HG02884 (cell line): Measurements from ENCODE around the gene FOXK1.

Experiments
- ATAC-seq: cut with Tn5 transposase; IDR thresholded peaks from one replicate; pipeline ENCODE4 v1.9.1; 2021; ENCODE audit warnings: mild to moderate bottlenecking, moderate library complexity; ENCODE audit not compliant: unreplicated experiment

The FOXK1 gene

DNA sequence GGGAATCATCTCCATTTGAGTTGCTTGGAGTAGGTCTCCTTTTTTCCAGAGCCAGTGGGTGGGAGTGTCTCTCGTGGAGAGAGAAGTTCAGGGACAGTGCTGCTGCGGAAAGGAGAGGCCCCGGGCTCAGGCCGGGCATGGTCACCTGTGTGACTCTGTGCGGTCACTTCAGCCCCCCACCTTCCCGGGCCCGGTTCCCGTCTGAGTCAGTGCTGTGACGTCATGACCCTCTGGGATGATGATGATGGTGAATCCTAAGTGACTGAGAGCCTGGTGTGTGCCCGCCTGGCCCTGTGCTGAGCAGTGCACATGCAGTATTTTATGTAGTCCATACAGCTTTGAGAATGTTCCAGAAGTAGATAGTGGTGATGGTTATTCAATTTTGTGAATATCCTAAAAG is 60.8 kb downstream of the FOXK1 start:
- no peak for ATAC-seq

DNA sequence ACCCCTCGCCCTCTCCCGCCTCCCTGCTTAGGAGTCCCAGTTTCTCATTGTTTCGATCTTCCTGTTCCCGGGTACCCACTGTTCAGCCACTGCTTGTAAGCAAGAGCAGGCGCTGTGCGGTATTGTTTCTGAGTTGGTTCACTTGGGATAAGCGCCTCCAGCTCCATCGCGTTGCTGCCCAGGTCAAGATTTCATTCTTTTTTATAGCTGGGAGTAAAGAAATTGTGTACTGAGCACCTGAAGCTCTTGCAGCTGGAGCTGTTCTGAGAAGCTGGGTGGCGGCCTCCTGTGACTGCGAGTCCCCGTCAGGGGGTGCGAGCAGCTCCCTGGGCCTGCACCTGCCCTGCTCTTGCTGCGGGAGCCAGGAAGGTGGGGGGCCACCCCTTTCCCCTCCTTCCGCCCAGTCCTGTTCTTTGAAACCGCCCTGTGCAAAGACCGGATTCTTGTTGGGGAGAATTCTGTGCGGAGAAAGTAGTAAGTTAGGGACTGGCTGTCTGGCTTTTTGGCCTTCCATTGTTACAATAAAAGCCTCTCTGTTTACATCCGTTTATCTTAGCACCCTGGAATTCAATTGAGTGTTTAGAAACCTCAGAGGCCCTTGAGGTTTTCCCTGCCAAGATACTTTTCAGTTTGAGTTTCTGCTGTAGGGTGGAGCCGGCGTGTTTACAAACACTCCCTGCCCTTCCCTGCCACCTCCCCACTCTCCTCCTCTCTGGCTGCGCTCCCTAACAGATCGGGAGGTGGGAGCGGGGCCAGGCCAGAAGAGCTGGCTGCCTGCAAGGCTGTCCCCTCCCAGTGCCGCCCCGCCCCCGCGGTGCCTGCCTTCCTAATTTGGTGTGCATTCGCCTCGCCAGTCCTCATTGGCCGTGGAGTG is 62.5 kb downstream of the FOXK1 start:
- peak; percentile 64 for ATAC-seq

DNA sequence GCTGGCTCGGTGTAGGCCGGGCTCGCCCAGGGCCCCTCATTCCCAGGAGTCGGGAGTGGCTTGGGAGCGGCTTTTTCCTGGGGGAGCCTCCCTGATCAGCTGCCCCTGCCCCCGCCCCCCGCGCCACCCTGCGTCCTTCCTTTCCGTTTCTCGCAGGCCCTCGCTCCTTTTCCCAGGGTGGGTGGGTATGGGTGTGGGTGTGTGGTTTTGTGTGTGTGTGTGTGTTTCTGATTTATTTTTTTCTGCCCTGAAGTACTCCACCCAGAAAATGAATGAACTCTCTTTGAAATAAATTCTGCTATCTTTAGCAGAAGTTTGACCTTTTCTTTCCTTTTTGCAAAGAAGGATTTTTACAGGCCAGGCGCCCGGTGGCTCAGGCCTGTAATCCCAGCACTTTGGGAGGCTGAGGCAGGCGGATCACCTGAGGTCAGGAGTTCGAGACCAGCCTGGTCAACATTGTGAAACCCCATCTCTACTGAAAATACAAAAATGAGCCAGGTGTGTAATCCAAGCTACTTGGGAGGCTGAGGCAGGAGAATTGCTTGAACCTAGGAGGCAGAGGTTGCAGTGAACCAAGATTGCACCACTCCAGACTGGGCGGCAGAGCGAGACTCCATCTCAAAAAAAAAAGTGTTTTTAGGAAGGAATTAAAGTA is 63.3 kb downstream of the FOXK1 start:
- ATAC-seq, result peak; percentile 11

DNA sequence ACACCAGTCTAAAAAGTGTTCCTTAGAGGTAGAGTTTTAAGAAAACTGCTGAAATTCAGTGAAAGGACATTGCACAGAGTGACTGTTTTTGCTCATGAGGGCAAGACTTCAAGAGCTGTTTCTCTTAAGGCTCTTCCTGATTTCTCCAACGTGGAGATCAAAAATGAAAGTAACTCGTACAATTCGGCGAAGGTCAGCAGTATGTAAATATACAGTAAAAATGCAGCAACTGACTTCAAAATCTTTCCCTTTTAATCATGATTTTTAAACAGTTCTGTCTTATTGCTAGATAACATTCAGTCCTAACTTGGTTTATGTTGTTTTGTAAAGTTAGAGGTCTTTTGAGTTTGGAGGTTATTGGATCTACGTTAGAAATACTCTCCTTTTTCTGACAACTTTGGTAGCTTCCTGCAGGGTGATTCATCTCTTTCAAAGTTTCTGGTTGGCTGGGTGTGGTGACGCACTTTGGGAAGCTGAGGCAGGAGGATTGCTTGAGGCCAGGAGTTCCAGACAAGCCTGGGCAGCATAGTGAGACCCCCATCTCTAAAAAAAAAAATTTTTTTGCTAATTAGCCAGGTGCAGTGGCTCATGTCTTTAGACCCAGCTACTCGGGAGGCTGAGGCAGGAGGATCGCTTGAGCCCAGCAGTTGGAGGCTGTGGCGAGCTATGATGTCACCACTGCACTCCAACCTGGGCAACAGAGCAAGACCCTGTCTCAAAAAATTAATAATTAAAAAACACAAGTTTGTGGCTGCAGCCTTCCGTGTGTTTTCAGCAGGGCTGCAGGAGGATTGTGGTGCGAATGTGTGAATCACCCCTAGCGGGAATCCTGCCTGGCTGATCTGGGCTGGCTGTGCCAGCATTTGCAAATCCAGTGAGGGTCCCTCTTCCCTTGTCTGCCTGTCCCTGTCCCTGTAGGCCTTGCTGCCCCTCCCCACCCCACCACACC is 64.2 kb downstream of the FOXK1 start:
- ATAC-seq, result no peak

DNA sequence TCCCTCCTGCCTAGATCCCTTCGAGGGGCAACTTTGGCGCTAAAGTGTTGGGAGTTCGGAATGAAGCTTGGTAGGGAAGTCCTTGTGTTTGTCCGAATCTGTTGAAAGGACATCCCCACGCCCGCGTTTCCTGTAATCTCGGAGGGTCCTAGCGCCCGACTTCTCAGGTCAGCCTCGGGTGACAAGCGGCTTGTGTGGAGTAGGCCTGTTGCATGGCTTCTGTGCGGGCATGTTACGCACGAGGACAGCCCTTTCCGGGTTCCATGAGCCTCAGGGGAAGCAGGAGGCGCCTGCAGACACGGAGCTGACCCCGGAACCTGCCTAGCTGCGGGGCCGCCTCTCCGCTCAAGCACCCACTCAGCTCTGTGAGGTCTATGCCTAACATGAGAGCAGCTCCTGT is 64.9 kb downstream of the FOXK1 start:
- ATAC-seq, result no peak

DNA sequence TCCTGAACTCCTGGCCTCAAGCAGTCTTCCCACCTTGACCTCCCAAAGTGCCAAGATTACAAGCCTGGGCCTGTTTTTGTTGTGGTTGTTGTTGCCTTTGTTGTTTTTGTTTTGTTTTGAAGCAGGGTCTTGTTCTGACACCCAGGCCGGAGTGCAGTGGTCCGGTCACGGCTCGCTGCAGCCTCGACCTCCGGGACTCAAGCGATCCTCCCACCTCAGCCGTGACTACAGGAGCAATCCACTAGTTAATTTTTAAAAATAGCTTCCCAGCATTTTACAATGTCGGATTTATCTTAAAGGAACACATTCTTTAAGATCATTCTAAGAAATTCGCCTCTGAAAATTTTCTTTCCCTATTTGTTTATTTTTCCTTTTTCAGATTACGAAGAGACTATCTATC is 65.7 kb downstream of the FOXK1 start:
- no peak for ATAC-seq

DNA sequence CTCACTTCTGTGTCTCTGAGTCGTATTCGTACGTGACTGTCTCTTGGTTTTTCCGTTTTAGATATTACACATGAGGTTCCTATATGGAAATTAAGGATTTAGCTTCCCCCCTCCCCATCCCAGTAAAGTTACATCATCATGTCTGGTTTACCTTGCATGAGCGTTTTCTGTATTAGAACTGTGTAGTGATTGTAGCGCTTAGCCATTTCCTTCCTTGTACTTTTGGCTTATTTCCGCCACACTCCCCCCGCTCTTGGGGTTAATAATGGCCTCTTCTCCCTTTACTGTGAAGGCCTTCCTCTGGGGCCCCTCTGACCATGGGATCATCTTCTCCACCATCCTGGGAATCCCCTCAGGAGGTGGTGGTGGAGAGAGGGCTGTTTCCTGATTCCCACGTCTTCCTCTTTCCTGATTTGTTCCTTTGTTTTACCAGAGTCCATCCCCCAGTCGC is 66.2 kb downstream of the FOXK1 start:
- no peak for ATAC-seq

DNA sequence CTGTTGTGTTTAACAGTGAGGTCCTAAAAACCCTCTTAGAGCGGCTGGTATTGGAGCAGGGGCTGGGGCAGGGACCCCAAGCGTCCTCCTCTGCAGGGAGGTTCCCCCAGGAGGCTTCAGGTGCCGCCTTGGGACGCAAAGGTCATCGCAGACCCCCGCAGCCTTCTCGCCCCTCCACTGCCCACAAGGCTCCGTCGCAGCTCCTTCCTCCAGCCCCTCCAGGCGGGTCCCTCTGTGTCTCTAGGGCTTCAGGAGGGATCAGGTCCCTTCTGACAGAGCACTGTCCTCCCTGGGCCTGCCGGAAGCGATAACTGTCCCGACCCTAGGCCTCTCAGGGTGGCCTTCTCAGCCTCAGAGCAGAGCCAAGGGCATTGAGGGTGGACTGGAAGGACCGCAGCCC is 67.3 kb downstream of the FOXK1 start:
- no peak for ATAC-seq

DNA sequence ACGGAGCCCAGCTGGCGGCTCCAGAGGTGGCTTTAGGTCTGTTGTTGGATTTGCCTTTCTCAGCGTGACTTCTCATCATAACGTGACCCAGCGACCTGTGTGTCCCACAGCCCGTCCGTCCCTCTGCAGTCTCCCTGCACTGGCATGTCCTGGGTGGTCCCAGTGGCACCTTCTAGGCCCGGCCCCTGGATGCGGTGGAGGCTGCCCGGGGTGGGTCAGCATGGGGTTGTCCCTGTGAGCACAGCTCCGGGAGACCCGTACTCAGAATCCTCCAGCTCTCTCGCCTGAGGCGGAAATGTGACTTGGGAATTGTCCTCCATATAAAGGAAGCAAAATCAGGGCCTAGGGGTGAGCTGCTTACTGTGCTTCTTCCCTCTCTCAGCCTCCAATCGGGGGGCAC is 67.7 kb downstream of the FOXK1 start:
- no peak for ATAC-seq

DNA sequence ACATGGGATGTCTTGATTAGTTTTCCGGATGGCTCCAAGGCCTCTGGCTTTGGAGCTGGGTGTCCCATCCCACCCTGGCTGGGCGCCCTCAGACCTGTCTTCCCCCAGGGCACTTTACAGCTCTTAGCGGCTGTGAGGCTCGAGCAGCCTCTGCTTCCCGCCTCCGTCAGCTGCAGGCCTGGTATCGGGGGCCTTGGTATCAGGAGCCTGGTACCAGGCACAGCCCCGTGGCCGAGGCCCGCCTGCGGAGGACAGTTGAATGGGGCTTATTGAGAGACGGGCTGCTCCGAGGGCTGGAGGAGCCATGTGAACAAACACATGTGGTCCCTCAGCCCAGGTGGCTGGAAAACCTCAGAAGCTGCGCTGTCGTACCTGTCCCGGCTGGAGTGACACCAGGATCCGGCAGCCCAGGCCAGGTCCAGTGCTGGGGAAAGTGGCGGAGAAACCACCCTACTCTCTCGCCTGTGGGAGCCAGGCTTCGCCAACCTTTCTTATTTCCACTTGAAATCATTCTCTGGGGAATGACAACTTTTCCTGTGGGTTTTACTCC is 69.4 kb downstream of the FOXK1 start:
- ATAC-seq, result no peak

DNA sequence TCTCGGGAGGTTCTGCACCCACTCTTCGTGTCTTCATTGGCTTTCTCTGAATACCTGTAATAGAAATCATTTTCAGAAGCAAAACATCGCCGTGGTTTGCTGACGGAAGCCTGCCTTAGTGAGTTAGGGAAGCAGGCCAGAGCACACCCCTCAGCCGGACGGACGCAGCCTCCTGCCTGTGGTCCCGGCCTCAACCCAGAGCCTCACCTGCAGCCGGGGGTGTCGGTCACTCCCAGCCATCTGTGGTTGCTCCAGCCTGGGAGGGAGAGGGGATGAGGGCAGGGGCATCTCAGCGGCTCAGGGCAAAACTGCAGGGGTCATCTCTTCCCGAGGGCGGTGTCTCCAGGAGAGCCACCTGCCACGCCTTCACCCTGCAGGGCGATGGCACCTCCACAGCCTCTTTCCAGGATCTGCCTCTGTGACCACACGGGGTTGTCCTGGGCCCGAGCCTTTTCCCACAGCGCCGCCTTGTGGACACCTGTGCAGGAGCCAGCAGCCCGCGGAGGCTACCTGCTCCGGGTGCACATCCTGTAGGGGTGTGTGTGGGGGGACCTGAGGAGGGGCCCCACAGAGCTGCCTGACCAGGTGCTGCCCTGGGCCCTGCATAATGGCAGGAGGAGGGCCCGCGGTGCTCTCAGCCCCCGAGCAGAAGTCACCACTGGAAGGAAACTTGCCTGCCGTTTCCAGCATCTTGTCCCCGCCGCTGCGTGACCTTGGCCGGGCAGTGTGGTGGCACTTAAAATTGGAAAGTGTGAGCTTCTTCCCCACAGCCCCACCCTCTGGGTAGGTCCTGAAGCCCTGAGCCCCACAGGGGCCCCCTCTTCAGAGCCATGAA is 71.7 kb downstream of the FOXK1 start:
- ATAC-seq, result peak; percentile 71

DNA sequence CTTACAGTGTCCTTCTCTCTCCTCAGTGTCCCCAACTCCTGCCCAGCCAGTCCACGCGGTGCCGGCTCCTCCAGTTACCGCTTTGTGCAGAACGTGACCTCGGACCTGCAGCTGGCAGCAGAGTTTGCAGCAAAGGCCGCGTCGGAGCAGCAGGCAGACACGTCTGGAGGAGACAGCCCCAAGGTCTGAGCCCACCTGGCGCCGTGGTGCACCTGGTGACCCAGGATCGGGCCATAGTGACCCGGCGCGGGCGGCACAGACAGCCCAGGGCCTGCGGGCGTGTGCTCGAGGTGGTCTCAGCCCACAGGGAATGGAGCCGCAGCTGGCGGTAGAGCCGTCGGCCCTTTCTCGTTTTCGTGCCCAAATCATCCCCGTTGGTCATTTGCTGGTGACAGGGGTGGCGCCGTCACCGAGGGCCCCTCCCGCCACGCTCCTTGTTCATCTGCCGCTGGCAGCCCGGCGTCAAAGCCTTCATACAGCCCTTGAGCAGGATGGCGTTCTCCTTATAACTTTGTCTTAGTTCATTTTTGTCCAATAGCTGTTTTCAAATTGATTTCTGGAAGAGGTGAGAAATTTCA is 72.4 kb downstream of the FOXK1 start:
- ATAC-seq, result no peak

DNA sequence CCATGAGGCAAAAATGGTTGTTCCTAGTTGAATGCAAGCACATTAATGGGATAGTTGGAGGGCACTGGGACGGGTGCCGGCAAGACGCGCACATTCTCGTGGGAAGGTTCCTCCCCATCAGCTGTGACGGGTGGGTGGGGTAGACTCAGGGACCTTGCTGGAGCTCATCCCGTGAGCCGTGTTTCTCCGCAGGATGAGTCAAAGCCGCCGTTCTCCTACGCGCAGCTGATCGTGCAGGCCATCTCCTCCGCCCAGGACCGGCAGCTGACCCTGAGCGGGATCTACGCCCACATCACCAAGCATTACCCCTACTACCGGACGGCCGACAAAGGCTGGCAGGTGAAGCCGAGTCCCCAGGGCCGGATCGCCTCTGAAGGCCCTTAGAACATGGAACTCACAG is 73.0 kb downstream of the FOXK1 start:
- ATAC-seq, result no peak

DNA sequence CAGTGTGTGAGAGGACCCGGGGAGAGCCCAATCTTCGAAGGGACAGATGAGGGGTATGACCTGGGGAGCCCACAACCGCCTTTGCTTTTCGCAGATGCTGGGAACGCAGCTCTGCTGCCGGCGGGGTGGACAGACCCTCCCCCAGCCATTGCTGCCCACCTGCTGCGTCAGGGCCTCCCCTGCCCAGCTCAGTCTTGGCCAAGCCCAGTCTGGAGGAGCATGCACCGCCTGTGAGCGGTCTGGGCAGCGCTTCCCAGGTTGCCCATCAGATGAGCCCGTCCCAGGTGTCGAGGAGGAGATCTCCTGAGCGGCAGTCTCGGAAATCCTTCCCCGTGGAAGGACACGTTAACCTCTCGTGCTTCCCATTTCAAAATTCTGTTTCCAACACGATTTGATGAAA is 76.0 kb downstream of the FOXK1 start:
- ATAC-seq, result no peak

DNA sequence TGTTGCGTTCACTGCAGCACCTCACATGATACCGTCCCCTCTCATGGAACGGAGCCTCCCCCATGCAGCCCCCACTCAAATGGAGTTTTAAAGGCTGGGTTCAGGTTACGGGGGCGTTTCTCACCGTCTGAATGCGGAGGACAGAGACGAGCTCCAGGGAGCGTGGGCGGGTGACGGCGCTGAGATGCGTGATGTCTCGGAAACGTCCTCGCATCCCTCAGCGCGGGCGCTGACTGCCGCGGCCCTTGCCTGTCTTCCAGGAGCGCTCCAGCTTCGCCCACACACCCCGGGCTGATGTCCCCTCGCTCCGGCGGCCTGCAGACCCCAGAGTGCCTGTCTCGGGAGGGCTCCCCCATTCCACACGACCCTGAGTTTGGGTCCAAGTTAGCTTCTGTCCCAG is 76.7 kb downstream of the FOXK1 start:
- ATAC-seq, result no peak

DNA sequence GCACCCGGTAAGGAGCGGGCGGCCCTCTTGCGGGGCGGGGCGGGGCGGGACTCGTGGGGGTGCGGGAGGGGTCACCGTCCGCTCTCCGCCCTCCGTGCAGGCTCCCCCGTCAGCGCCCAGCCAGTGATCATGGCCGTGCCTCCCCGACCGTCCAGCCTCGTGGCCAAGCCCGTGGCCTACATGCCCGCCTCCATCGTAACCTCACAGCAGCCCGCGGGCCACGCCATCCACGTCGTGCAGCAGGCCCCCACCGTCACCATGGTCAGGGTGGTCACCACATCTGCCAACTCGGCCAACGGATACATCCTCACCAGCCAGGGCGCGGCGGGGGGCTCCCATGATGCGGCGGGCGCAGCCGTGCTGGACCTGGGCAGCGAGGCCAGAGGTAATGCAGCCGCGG is 77.1 kb downstream of the FOXK1 start:
- ATAC-seq, result no peak

DNA sequence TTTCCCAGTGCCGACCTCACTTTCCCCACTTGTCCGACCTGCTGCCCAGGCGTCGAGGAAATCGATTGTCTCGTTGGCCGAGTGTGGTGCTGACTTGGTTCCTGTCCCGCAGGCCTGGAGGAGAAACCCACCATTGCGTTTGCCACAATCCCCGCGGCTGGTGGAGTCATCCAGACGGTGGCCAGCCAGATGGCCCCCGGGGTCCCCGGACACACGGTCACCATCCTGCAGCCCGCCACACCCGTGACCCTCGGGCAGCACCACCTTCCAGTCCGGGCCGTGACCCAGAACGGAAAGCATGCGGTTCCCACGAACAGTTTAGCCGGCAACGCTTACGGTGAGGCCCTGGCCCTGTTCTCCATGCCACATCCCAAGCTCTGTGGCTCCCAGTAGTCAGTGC is 78.9 kb downstream of the FOXK1 start:
- ATAC-seq, result no peak

DNA sequence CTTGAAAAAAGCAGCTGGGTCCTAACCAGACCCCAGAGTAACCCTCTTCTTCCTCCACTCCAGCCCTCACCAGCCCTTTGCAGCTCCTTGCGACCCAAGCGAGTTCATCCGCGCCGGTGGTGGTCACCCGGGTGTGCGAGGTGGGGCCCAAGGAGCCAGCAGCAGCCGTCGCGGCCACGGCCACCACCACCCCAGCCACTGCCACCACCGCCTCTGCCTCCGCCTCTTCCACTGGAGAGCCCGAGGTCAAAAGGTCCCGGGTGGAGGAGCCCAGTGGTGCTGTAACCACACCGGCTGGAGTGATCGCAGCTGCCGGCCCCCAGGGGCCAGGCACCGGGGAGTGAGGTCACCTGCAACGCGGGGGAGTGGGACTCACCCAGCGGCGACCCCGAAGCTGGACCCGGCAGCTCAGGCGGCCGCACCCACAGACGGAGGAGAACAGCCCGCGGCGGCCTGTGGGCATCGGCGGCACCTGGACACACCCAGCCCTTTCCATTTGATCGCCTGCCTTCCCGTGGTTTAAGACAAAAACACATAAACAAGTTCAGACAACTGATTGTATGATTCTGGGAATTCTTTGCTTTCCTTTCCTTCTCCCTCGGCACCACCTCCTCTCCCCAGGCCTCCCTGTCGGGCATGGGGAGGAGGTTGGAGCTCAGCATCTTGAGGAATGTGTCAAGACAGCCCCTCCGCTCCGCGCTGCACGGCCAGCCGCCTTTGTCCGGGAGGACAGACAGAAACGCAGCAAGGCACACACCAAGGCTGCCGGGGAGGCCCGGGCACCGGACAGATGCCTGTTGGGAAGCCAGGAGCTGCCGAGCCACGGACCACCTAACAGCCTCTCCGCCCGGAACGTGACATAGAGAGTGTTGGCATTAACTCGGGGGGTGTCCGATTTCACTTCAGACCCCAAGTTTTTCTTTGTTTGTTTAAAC is 80.3 kb downstream of the FOXK1 start:
- ATAC-seq, result no peak
